NCI-H774 (cell line): Measurements from ENCODE around the gene SYNJ2.

ENCODE experiments used
- DNase-seq: peaks from one replicate; lab custom pipeline; 2025; lab: John Stamatoyannopoulos, UW

SYNJ2 gene

GRCh38 chr6:158124288-158124687 lies 142.6 kb downstream of the SYNJ2 start:
- no peak for DNase-seq

- DNase-seq: no peak
These were observed 143.6 kb downstream of the SYNJ2 start for GRCh38 chr6:158125271-158125670.

GRCh38 chr6:158131926-158132325 lies 150.3 kb downstream of the SYNJ2 start:
- DNase-seq: no peak

- peak; percentile 45 for DNase-seq
These were observed 161.1 kb downstream of the SYNJ2 start for GRCh38 chr6:158142789-158143188.

- DNase-seq: no peak
These were observed 162.0 kb downstream of the SYNJ2 start for GRCh38 chr6:158143700-158144099.
